ENCODE data around the gene AMOTL2.

Gene AMOTL2

GRCh38 chr3:134330883-134331810 is 43.1 kb downstream of the AMOTL2 start:
- Mint-ChIP-seq H3K27ac (no peak overlapping the region), H3K36me3 (ENCODE audit: low read depth) (no peaks in the 10 kb centered on the region), H3K4me1 (ENCODE audit: low read depth) (no peaks in the 10 kb centered on the region), H3K27me3 (ENCODE audit: low read depth) (no peaks in the 10 kb centered on the region), H3K9me3 (no peaks in the 10 kb centered on the region), H3K4me3 (no peak overlapping the region)

DNA sequence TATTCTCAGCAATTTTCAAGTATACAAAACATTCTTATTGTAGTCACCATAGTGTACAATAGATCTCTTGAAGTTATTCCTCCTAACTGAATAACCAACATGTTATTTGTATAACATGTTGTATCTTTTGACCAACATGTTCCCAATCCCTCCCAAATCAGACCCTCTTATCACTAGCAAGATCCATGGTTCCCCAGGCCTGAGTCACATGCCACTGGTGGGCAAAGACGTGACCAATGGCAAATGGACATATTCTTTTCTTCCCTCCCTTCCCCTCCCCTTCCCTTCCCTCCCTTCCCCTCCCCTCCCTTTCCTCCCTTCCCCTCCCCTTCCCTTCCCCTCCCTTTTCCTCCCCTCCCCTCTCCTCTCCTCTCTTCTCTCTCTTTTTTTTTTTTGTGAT is 45.4 kb downstream of the AMOTL2 start:
- no peaks in the 10 kb centered on the region for H3K9me3 Mint-ChIP-seq
- H3K27ac Mint-ChIP-seq = no peak overlapping the region
- H3K4me1 Mint-ChIP-seq (ENCODE audit: low read depth) = no peaks in the 10 kb centered on the region
- H3K36me3 Mint-ChIP-seq (ENCODE audit: low read depth) = no peaks in the 10 kb centered on the region
- peaks cover 10% of the 10 kb centered on the region for H3K27me3 Mint-ChIP-seq (ENCODE audit: low read depth)
- no peak overlapping the region for H3K4me3 Mint-ChIP-seq

DNA sequence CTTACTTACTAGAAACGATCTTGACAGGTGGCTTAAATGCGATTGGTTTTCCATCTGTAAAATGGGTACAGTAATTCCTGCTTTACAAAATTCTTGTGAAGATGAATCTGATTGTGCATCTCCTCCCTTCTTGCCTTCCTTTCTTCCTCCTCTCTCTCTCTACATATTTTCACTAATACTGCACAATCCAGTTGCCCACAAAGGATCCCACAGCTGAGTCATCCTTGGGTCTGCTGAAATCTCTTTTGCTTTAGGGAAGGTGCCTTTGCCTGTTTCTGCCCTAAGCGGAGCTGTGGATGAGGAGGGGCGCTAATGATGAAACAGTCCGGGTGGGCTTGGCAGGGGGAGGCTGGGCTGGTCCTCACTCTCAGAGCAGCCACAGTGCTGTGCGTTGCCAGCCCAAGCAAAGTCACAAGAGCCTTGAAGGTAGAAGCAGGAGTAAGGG is 46.1 kb downstream of the AMOTL2 start:
- Mint-ChIP-seq H3K4me1 (ENCODE audit: low read depth) (no peaks in the 10 kb centered on the region), H3K4me3 (no peak overlapping the region), H3K27me3 (ENCODE audit: low read depth) (peaks cover 11% of the 10 kb centered on the region), H3K36me3 (ENCODE audit: low read depth) (no peaks in the 10 kb centered on the region), H3K27ac (no peak overlapping the region), H3K9me3 (no peaks in the 10 kb centered on the region)

DNA sequence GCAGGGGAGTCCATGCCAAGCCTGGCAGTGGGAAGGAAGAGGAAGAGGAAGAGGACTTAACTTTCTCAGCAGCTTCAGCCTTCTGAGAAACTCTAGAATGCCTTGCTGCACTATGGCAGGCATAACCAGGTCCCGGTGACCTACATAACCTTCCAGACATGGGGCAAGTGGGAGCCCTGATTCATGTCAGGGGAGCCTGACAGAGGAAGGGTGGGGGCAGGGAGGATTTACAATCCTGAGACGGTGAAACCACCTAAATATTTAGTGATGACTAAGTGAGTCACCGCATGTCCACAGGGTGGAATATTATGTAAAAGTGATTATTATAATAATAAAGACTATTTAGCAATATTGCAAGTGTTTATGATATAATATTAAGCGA is 46.7 kb downstream of the AMOTL2 start:
- Mint-ChIP-seq H3K36me3 (ENCODE audit: low read depth) (no peaks in the 10 kb centered on the region), H3K4me1 (ENCODE audit: low read depth) (no peaks in the 10 kb centered on the region), H3K27me3 (ENCODE audit: low read depth) (peaks cover 16% of the 10 kb centered on the region), H3K9me3 (no peaks in the 10 kb centered on the region), H3K27ac (no peak overlapping the region), H3K4me3 (no peak overlapping the region)

- Mint-ChIP-seq H3K9me3 (no peaks in the 10 kb centered on the region), H3K4me3 (no peak overlapping the region), H3K4me1 (ENCODE audit: low read depth) (no peaks in the 10 kb centered on the region), H3K27me3 (ENCODE audit: low read depth) (peaks cover 21% of the 10 kb centered on the region), H3K36me3 (ENCODE audit: low read depth) (no peaks in the 10 kb centered on the region), H3K27ac (no peak overlapping the region)
These were observed 47.3 kb downstream of the AMOTL2 start for GRCh38 chr3:134326760-134327593.

- no peaks in the 10 kb centered on the region for H3K4me1 Mint-ChIP-seq (ENCODE audit: low read depth)
These were observed 48.1 kb downstream of the AMOTL2 start for GRCh38 chr3:134326126-134326525.

GRCh38 chr3:134325706-134326105 is 48.5 kb downstream of the AMOTL2 start:
- Mint-ChIP-seq H3K4me3 (no peak overlapping the region), H3K27ac (no peak overlapping the region), H3K27me3 (ENCODE audit: low read depth) (peaks cover 29% of the 10 kb centered on the region), H3K36me3 (ENCODE audit: low read depth) (no peaks in the 10 kb centered on the region), H3K9me3 (no peaks in the 10 kb centered on the region), H3K4me1 (ENCODE audit: low read depth) (no peaks in the 10 kb centered on the region)

More at GRCh38 chr3:134326126-134326525, 48.1 kb downstream of the AMOTL2 start:
- Mint-ChIP-seq H3K27ac (no peak overlapping the region), H3K27me3 (ENCODE audit: low read depth) (peaks cover 24% of the 10 kb centered on the region), H3K9me3 (no peaks in the 10 kb centered on the region), H3K4me3 (no peak overlapping the region), H3K36me3 (ENCODE audit: low read depth) (no peaks in the 10 kb centered on the region)

DNA sequence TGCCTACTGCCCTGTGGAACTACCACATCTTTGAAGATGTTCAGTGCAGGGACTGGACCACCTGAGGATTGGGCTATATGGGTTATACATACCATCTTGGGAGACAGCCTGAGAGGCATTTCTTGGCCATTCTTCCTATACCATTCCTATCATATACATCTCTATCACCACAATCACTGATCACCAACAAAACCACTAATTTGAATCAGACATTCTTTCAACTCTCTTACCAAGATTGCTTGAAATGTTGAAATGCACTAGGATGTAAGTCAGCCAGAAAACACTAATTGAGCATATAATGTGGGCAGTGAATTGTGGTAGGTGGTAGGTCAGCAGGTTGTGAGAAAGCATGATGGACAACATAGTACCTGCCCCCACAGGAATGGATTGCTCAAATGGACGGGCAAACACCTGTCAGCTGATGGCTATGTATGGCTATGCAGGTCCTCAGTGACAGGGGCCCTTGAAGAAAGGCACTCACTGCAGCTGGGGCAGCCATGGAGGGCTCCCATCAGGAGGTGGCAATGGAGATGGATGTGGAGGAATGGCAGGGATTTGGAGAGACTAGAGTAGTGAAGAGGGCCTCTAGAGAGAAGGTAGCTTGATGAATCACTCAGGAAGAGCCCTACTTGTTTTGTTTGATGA is 49.1 kb downstream of the AMOTL2 start:
- Mint-ChIP-seq H3K36me3 (ENCODE audit: low read depth) (no peaks in the 10 kb centered on the region), H3K27ac (no peak overlapping the region), H3K9me3 (no peaks in the 10 kb centered on the region), H3K4me1 (ENCODE audit: low read depth) (no peaks in the 10 kb centered on the region), H3K4me3 (no peak overlapping the region), H3K27me3 (ENCODE audit: low read depth) (peaks cover 32% of the 10 kb centered on the region)

DNA sequence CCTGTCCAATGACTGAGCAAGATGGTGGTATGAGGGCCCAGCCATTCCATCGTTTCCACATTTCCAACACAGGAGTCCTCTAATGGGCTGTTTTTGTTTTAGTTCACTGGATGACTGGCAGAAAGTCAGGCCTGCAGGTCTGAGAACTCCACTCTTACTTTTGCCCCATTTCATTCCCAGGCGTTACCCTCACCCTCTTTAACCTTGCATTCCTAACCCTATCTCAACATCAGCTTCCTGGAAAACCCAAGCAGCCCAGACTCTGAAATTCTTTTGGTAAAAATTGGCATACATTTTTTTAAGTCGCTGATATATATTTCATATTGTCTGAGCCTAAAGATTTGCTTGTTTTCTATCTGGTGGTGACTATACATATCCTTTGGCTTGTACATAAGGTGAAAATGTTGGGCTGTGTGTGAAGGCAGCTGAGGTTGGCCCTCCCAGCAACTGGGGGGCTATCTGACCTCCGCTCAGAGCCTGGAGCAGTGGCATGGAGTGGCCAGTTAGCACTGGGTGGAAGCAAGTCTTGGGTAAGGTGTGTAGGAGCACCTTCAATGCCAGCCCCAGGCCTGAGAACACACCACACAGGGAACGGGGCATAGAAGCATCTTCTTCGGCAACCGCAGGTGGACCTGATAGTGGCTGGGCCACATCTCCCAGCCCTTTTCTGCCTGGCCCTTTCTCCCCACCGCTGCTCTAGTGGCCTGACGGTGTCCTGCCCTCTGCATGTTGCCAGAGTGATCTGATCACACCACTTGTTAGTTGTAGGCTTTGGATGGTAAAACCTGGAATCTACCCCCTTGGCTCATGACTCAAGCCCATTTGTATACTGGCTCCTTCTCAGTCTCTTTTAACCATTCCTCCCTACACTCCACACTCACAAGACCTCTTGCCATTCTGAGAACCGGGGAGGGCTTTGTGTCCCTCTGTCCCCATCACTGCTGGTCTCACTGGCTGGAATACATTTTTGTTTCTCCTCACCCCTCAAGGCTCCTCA is 50.0 kb downstream of the AMOTL2 start:
- Mint-ChIP-seq H3K27me3 (ENCODE audit: low read depth) (peaks cover 32% of the 10 kb centered on the region), H3K9me3 (no peaks in the 10 kb centered on the region)

GRCh38 chr3:134322286-134322685 is 52.0 kb downstream of the AMOTL2 start:
- H3K36me3 Mint-ChIP-seq (ENCODE audit: low read depth) = no peaks in the 10 kb centered on the region
- H3K9me3 Mint-ChIP-seq = no peaks in the 10 kb centered on the region
- no peaks in the 10 kb centered on the region for H3K4me1 Mint-ChIP-seq (ENCODE audit: low read depth)
- no peak overlapping the region for H3K4me3 Mint-ChIP-seq
- H3K27me3 Mint-ChIP-seq (ENCODE audit: low read depth) = peaks cover 32% of the 10 kb centered on the region
- no peak overlapping the region for H3K27ac Mint-ChIP-seq

More for the DNA sequence above, 50.0 kb downstream of the AMOTL2 start:
- Mint-ChIP-seq H3K4me1 (ENCODE audit: low read depth) (no peaks in the 10 kb centered on the region), H3K27ac (no peak overlapping the region), H3K36me3 (ENCODE audit: low read depth) (no peaks in the 10 kb centered on the region), H3K4me3 (no peak overlapping the region)

- no peaks in the 10 kb centered on the region for H3K9me3 Mint-ChIP-seq
- no peak overlapping the region for H3K27ac Mint-ChIP-seq
- no peaks in the 10 kb centered on the region for H3K36me3 Mint-ChIP-seq (ENCODE audit: low read depth)
- no peak overlapping the region for H3K4me3 Mint-ChIP-seq
- H3K4me1 Mint-ChIP-seq (ENCODE audit: low read depth) = no peaks in the 10 kb centered on the region
- peaks cover 36% of the 10 kb centered on the region for H3K27me3 Mint-ChIP-seq (ENCODE audit: low read depth)
These were observed 53.5 kb downstream of the AMOTL2 start for GRCh38 chr3:134320749-134321148.

DNA sequence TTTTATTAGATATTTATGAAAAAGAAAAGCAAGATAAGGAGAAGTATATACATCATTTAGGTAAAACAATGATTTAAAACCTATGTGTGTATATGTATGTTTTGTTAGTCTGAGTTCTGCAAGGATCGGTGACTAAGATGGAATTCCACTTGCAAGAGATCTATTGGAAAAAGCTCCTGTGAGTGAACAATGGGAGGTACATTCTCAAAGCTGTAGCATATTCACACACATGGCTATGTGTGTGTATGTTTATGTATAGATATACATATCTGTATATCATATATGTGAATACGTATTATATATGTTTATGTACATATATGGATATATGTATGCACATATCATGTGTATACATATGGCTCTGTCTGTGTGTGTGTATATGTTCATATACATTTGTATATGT is 54.3 kb downstream of the AMOTL2 start:
- Mint-ChIP-seq H3K9me3 (no peaks in the 10 kb centered on the region), H3K36me3 (ENCODE audit: low read depth) (no peaks in the 10 kb centered on the region), H3K4me3 (no peak overlapping the region), H3K27ac (no peak overlapping the region), H3K4me1 (ENCODE audit: low read depth) (no peaks in the 10 kb centered on the region), H3K27me3 (ENCODE audit: low read depth) (peaks cover 32% of the 10 kb centered on the region)

DNA sequence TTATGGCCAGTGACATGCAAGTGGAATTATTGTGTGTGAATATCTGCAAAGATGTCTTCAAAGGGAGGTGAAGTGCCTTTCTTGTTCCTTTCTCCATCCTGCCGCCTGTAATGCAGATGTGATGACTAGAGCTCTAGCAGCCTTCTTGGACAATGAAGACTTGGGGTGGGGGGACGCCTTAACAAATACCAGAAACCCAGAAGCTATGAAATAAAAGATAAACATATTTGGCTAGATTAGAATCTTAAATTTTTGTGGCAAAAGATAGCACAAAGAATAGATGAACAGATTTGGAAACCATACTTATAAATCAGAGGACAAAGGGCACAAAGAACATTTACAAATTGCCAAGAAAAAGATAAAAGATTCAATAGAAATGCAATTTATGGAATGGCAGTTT is 56.1 kb downstream of the AMOTL2 start:
- H3K9me3 Mint-ChIP-seq = no peaks in the 10 kb centered on the region
- H3K27me3 Mint-ChIP-seq (ENCODE audit: low read depth) = peaks cover 39% of the 10 kb centered on the region
- no peak overlapping the region for H3K27ac Mint-ChIP-seq
- no peaks in the 10 kb centered on the region for H3K36me3 Mint-ChIP-seq (ENCODE audit: low read depth)
- no peak overlapping the region for H3K4me3 Mint-ChIP-seq
- H3K4me1 Mint-ChIP-seq (ENCODE audit: low read depth) = no peaks in the 10 kb centered on the region

Data from T-helper 1 cell treated with Interleukin-12 subunit alpha and Interleukin-12 subunit beta and Interleukin-4 antibody, amounts not matched to agents 30 μg/mL and 1 μg/mL, for 36 hours (primary cell).